ENCODE results near the gene RASAL2. TPM values are rescaled to one million over a fixed set of nuclear protein-coding genes. Genes with fewer than 3 reads are reported as not detected.

RASAL2 gene
- total RNA-seq, 1 donor from 2014 or later: 44.2 TPM

DNA sequence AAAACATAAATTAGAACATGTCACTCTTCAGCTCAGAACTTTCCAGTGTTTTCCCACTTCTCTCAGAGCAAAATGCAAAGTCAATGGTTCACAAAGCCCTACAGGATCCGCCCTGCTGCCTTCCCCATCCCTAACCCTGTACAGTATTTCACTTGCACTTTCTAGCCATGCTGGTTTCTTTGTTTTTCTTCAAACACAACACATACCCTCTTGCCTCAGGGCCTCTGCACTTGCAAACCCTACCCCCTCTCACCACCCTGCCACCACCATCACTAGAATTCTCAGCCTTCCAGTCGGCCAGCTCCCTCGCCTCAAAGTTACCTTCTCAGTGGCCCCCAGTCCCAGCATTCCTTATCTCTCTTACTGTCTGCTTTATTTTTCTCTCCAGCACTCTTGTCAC lies 436.6 kb downstream of the RASAL2 start:
- H3K36me3 ChIP-seq (ENCODE audit: insufficient read depth, low read length): no peaks in the 10 kb centered on the region
- peak overlapping the region; percentile 75 for H3K27ac Mint-ChIP-seq (ENCODE audit: unreplicated experiment)
- no peak overlapping the region for H3K9ac ChIP-seq (ENCODE audit: low read length)
- H3K27me3 Mint-ChIP-seq (ENCODE audit: low read depth, unreplicated experiment): peaks cover 5% of the 10 kb centered on the region
- no peak overlapping the region for H2AFZ ChIP-seq (ENCODE audit: low read depth, low read length)
- H3K79me2 ChIP-seq (ENCODE audit: insufficient read depth, low read length): no peaks in the 10 kb centered on the region
- H3K4me3 ChIP-seq (ENCODE audit: insufficient read depth, low read depth, low read length): no peak overlapping the region
- no peaks in the 10 kb centered on the region for H4K20me1 ChIP-seq (ENCODE audit: insufficient read depth, low read length)
- no peak overlapping the region for H3K4me3 Mint-ChIP-seq (ENCODE audit: unreplicated experiment)
- H3K36me3 Mint-ChIP-seq (ENCODE audit: low read depth, unreplicated experiment): no peaks in the 10 kb centered on the region
- no peak overlapping the region for H3K27ac ChIP-seq (ENCODE audit: low read depth, low read length)
- H3K9me3 ChIP-seq (ENCODE audit: insufficient read depth, low read depth, low read length): no peaks in the 10 kb centered on the region
- no peak for DNase-seq (ENCODE audit: low read depth)
- H3K4me1 ChIP-seq (ENCODE audit: insufficient read depth, low read length): peaks cover 17% of the 10 kb centered on the region
- peaks cover 17% of the 10 kb centered on the region for H3K4me1 Mint-ChIP-seq (ENCODE audit: low read depth, unreplicated experiment)
- FAIRE-seq: no peak
- no peaks in the 10 kb centered on the region for H3K27me3 ChIP-seq (ENCODE audit: insufficient read depth, low read length)
- peak overlapping the region; percentile 54 for H3K4me2 ChIP-seq (ENCODE audit: low read length)
- no peak for TF ChIP-seq EZH2 (IDR thresholded peaks at IDR 0.05; ENCODE audit: insufficient read depth, low read length)
- TF ChIP-seq, protein P1, sequence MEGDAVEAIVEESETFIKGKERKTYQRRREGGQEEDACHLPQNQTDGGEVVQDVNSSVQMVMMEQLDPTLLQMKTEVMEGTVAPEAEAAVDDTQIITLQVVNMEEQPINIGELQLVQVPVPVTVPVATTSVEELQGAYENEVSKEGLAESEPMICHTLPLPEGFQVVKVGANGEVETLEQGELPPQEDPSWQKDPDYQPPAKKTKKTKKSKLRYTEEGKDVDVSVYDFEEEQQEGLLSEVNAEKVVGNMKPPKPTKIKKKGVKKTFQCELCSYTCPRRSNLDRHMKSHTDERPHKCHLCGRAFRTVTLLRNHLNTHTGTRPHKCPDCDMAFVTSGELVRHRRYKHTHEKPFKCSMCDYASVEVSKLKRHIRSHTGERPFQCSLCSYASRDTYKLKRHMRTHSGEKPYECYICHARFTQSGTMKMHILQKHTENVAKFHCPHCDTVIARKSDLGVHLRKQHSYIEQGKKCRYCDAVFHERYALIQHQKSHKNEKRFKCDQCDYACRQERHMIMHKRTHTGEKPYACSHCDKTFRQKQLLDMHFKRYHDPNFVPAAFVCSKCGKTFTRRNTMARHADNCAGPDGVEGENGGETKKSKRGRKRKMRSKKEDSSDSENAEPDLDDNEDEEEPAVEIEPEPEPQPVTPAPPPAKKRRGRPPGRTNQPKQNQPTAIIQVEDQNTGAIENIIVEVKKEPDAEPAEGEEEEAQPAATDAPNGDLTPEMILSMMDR (IDR thresholded peaks at IDR 0.05; ENCODE audit: insufficient read depth, low read depth, low read length): no peak
- H3K9me3 Mint-ChIP-seq (ENCODE audit: unreplicated experiment): peaks cover 2% of the 10 kb centered on the region

DNA sequence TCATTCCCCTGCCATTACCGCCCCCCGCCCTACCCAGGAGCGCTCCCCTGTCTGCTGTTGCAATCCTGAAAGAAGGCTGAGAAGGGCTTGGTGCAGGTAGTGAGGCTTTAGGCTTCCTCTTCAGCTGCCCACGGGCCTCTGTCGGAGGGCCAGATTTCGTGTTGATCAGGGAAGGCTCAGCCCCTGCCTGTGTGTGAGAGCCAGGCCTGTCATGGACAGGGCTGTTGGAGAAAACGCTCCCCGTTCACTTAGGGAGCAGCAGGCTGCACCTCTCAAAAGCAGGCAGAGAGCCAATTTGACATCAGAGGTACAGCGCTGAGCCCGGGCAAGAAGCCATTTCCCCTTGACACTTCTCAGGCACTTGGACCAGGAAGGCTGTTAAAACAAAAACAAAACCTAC lies 438.0 kb downstream of the RASAL2 start:
- H3K4me3 Mint-ChIP-seq (ENCODE audit: unreplicated experiment): no peak overlapping the region
- no peak overlapping the region for H3K27ac Mint-ChIP-seq (ENCODE audit: unreplicated experiment)

DNA sequence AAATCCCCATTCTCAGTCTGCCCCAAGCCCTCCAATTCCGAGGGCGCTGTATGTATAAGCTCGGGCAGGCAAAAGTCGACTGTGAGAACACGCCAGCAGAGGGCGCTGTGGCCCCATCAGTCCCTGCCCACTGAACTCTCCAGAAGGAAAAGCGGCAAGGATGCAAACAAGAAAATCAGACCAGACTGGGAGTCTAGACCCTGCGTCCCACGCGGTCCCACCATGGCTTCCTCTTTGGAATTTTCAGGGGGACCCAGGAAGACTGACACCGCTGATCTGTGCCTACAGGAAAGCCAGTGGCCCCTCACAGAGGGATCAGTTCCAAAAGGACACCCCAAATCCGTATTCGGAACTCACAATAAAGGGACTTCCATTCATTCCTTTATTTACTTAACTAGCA lies 438.5 kb downstream of the RASAL2 start:
- H3K79me2 ChIP-seq (ENCODE audit: insufficient read depth, low read length): no peaks in the 10 kb centered on the region
- FAIRE-seq: no peak
- peaks cover 25% of the 10 kb centered on the region for H3K4me1 Mint-ChIP-seq (ENCODE audit: low read depth, unreplicated experiment)
- no peak overlapping the region for H3K9ac ChIP-seq (ENCODE audit: low read length)
- peaks cover 26% of the 10 kb centered on the region for H3K4me1 ChIP-seq (ENCODE audit: insufficient read depth, low read length)
- H3K27me3 ChIP-seq (ENCODE audit: insufficient read depth, low read length): no peaks in the 10 kb centered on the region
- H3K27me3 Mint-ChIP-seq (ENCODE audit: low read depth, unreplicated experiment): peaks cover 5% of the 10 kb centered on the region
- no peaks in the 10 kb centered on the region for H4K20me1 ChIP-seq (ENCODE audit: insufficient read depth, low read length)
- H3K4me3 Mint-ChIP-seq (ENCODE audit: unreplicated experiment): no peak overlapping the region
- no peaks in the 10 kb centered on the region for H3K36me3 Mint-ChIP-seq (ENCODE audit: low read depth, unreplicated experiment)
- peaks cover 2% of the 10 kb centered on the region for H3K9me3 Mint-ChIP-seq (ENCODE audit: unreplicated experiment)
- H3K36me3 ChIP-seq (ENCODE audit: insufficient read depth, low read length): no peaks in the 10 kb centered on the region
- no peaks in the 10 kb centered on the region for H3K9me3 ChIP-seq (ENCODE audit: insufficient read depth, low read depth, low read length)
- peak overlapping the region; percentile 46 for H2AFZ ChIP-seq (ENCODE audit: low read depth, low read length)
- no peak overlapping the region for H3K27ac Mint-ChIP-seq (ENCODE audit: unreplicated experiment)
- no peak for TF ChIP-seq EZH2 (IDR thresholded peaks at IDR 0.05; ENCODE audit: insufficient read depth, low read length)
- TF ChIP-seq, protein P1 (IDR thresholded peaks at IDR 0.05; ENCODE audit: insufficient read depth, low read depth, low read length): peak; percentile 81
- no peak overlapping the region for H3K27ac ChIP-seq (ENCODE audit: low read depth, low read length)
- DNase-seq (ENCODE audit: low read depth): peak; percentile 41
- peak overlapping the region; percentile 59 for H3K4me2 ChIP-seq (ENCODE audit: low read length)
- no peak overlapping the region for H3K4me3 ChIP-seq (ENCODE audit: insufficient read depth, low read depth, low read length)

More for the DNA sequence above, 438.0 kb downstream of the RASAL2 start:
- Histone ChIP-seq H3K79me2 (ENCODE audit: insufficient read depth, low read length) (no peaks in the 10 kb centered on the region), H3K27me3 (ENCODE audit: insufficient read depth, low read length) (no peaks in the 10 kb centered on the region), H3K4me1 (ENCODE audit: insufficient read depth, low read length) (peaks cover 21% of the 10 kb centered on the region), H2AFZ (ENCODE audit: low read depth, low read length) (no peak overlapping the region), H3K4me2 (ENCODE audit: low read length) (peak overlapping the region; percentile 25), H4K20me1 (ENCODE audit: insufficient read depth, low read length) (no peaks in the 10 kb centered on the region), H3K4me3 (ENCODE audit: insufficient read depth, low read depth, low read length) (no peak overlapping the region), H3K36me3 (ENCODE audit: insufficient read depth, low read length) (no peaks in the 10 kb centered on the region), H3K9me3 (ENCODE audit: insufficient read depth, low read depth, low read length) (no peaks in the 10 kb centered on the region), H3K27ac (ENCODE audit: low read depth, low read length) (no peak overlapping the region), H3K9ac (ENCODE audit: low read length) (no peak overlapping the region)
- FAIRE-seq (no peak), DNase-seq (ENCODE audit: low read depth) (no peak)
- no peak for TF ChIP-seq EZH2 (IDR thresholded peaks at IDR 0.05; ENCODE audit: insufficient read depth, low read length)
- TF ChIP-seq, protein P1 (IDR thresholded peaks at IDR 0.05; ENCODE audit: insufficient read depth, low read depth, low read length): no peak
- Mint-ChIP-seq H3K36me3 (ENCODE audit: low read depth, unreplicated experiment) (no peaks in the 10 kb centered on the region), H3K4me1 (ENCODE audit: low read depth, unreplicated experiment) (peaks cover 20% of the 10 kb centered on the region), H3K27me3 (ENCODE audit: low read depth, unreplicated experiment) (peaks cover 5% of the 10 kb centered on the region), H3K9me3 (ENCODE audit: unreplicated experiment) (peaks cover 2% of the 10 kb centered on the region)
